Stimulated activated CD8-positive, alpha-beta memory T cell treated with anti-CD3 and anti-CD28 coated beads, Interleukin-2, amount 100 ng/mL, for 48 hours (primary cell): ENCODE data around the gene DPM3.
"Not testable (repeated sequence)": the region's sequence is repeated elsewhere in the genome, so short reads cannot be mapped to it uniquely, and the experiment has no call there.

ENCODE experiments used
- DNase-seq, 2 donors: peaks; one replicate each; pipeline ENCODE4 v3.0.0-alpha.2; 2020; ENCODE audit warnings: low read depth in 2 of 2

DPM3 gene

GRCh38 chr1:155175281-155175926, 35.1 kb upstream of the DPM3 start:
- no peak for DNase-seq

DNA sequence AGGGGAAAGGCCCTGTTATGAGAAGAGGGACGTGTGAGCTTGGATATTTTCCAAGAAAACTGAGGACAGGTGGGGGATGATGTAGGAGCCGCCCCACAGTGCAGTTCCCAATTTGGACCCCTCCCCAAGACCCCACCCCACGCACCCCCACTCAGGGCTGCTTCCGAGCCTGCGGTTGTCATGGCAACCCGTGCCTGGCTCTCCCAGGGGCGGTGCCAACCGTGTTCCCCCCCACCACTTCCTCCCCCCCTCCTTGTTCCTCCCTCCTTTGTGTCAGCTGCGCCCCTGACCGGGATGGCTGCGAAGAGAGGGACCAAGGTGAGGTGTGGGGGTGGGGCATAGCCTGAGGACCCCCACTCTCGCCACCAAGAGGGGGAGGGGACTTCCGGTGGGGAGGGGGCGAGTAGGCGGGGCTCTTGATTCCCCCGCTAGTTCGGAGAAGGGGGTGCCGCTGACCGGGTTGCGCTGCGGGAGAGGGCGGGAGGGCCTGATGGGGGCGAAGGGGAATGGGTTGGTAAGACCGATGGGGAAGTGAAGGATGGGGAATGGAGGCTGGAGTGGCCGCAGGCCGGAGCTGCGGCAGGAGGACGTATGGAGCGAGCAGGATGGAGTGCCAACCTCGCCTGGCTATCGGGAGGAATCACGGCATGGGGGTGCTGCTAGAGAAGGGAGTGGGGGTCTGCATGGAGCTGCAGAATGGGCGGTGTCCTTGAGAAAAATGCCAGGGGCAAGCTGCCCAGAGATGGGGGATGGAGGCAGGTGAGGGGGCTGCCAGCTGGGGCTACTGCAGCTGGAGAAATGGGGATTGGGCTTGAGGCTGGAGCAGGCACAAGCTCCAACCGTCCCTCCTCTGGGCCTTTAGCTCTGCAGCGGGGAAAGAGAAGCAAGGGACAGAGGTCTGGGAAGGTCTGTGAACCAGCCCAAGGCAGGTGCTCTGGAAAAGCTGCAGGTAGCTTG, 34.3 kb upstream of the DPM3 start:
- peak; percentile 37 to 41 for DNase-seq

GRCh38 chr1:155173478-155174323, 33.4 kb upstream of the DPM3 start, which contains the start of gene TRIM46:
TSS of gene TRIM46 (plus strand) at chr1:155173849. CDS start at chr1:155173967, 118 bp downstream.
- peak; percentile 59 to 67 for DNase-seq

- DNase-seq, result peak; percentile 91 to 93
These were observed 32.6 kb upstream of the DPM3 start, which contains the start of gene KRTCAP2 for GRCh38 chr1:155172732-155173477. TSS of gene KRTCAP2 (minus strand) at chr1:155173304. CDS start at chr1:155173224, 80 bp downstream.

GRCh38 chr1:155171836-155172731, 31.8 kb upstream of the DPM3 start:
- no peak for DNase-seq

- no peak for DNase-seq
These were observed 30.5 kb upstream of the DPM3 start for GRCh38 chr1:155170806-155171205.

DNA sequence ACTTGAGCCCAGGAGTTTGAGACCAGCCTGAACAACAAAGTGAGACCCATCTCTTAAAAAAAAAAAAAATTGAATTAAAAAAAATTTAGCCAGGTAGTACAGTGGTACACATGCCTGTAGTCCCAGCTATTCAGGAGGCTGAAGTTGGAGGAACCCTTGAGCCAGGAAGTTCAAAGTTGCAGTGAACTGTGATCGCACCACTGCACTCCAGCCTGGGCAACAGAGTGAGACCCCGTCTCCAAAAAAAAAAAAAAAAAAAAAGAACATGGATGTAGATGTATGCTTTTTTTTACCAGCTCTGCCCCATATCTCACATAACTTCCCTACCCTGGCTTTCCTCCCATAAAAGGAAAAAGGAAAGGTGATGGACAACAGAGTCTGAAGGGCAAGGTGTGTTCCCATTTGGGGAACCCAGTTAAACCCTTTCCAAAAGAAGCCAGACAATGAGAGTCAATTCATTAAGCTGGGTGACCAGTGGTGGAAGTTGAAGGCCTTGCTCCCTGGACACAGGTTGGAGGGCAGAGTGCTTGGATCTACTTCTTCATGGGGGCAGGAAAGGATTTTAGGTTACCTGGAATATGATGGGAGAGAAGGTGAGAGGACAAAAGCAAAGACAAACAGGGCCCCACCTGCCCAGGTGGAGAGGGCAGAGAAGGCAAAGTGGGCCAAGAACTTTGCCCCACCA, 29.9 kb upstream of the DPM3 start:
- DNase-seq, result no peak

GRCh38 chr1:155169541-155169940, 29.2 kb upstream of the DPM3 start:
- DNase-seq, result no peak

DNA sequence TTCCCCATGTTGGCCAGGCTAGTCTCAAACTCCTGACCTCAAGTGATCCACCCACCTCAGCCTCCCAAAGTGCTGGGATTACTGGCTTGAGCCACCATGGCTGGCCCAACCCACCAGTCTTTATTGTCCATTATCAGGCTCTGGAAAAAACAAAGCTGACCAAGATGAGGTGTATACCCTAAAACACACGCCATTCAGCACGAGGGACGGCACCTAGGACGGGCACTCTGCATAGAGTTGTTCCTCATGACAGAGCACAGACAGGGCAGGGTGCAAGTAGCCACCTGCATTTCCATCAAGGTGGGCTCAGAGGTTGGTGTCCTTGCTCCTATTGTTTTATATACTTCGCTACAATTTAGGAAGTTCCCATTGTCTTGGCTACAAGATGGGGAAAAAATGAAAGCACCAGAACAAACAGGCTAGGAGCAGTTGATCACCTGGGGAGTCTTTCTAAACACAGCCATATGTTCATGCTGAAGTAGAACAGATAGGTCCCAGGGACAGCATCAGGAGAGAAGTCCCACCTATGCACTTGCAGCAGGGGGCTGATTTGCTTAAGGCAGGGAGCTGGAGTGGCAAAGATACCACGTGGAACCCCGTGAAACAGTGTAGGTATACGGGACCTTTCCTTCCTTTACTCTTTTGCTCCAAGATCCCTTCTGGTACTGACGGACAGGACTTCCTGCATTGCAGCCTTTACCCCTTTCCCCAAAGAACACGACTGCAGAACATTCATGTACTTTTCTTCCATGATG, 28.3 kb upstream of the DPM3 start:
- DNase-seq, result no peak

DNA sequence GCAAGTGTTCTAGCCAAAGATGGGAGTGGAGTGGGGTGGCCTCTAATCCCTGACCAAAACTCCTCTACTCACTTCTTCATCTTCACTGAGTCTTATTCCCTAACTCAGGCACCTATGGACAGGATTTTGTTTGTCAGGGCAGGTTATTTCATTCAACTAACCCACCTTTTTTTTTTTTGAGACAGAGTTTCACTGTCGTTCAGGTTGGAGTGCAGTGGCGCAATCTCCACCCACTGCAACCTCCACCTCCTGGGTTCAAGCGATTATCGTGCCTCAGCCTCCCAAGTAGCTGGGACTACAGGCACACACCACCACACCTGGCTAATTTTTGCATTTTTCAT, 27.7 kb upstream of the DPM3 start:
- not testable (repeated sequence) for DNase-seq

DNA sequence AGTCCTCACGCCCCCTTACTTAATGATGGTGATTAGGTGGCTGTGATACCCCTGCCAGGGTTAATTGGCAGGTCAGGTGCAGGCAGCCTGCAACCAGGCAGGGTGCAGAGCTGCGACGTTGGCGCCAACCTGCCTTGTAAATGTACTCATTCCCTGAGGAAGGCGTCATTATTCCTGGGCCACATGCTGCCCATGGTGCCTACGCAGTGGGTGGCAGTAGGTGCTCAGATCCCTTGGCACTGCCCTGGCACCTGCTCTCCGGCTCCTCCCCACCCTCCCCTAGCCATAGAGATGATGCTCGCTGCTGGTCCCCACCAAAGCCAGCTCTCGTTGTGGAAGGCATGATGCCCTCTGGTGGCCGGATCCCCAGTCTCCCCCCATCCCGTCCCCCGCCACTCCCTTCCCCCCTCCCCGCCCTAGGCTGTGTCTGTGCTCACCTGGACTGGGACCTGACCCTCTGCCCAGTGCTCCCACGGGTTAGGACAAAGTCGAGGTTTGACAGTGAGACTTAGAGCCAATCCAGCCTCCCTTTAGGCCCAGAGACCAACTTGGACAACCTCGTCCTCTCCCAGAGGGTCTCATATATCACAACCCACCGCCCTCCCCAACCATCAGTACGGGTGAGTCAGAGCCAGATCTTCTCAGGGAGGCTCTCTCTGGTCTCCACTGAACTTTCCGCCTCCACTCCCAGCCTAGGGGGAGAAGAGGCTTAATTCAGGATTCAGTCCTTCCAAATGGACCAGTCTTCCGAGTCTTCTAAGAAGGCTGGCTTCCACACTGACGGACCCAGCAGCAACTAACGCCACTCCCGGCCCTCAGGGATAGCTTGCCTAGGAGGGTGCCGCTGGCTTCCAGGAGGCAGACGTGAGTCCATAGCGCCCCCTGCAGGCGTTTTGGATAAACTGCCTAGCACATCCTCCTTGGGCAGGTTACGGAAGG, 27.1 kb upstream of the DPM3 start:
- peak; percentile 79 to 83 for DNase-seq

GRCh38 chr1:155166471-155167165, 26.3 kb upstream of the DPM3 start:
- DNase-seq, result no peak

DNA sequence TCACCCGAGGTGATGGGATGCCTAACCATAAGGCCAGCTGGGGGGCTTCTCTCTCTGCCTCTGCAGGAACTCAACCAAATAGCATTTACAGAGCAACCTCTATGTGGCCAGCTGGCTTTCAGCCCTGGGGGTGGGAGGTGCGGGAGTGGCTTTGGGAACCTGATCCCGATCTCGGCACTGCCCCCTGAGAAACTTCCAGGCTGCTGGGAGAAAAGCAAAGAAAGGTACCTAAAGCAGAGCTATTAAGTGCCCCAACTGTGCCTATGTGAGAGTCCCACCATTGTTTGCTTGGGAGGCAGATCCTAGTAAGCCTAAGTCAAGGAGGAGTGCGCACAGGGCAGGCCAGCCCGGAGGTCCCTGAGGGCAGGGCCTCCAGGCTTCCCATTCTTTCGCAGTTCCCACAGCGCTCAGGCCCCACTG, 25.7 kb upstream of the DPM3 start:
- DNase-seq, result no peak

DNA sequence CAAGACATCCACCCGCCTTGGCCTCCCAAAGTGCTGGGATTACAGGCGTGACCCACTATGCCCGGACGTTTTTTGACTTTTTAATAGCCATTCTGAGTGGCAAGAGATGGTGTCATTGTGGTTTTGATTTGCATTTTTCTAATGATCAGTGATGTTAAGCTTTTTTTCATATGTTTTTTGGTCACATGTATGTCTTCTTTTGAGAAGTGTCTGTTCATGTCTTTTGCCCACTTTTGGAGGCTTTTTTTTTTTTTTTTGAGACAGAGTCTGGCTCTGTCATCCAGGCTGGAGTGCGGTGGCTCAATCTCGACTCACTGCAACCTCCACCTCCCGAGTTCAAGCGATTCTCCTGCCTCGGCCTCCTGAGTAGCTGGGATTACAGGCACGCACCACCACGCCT, 24.3 kb upstream of the DPM3 start:
- not testable (repeated sequence) for DNase-seq

DNA sequence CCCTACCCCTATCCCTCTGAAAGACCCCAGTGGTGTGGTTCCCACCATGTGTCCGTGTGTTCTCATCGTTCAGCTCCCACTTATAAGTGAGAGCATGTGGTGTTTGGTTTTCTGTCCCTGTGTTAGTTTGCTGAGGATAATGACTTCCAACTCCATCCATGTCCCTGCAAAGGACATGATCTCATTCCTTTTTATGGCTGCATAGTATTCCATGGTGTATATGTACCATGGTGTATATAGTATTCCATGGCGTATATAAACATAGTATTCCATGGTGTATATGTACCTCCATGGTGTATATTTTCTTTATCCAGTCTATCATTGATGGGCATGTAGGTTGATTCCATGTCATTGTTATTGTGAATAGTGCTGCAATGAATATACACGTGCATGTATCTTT, 23.5 kb upstream of the DPM3 start:
- DNase-seq, result not testable (repeated sequence)

GRCh38 chr1:155162631-155163030, 22.3 kb upstream of the DPM3 start:
- DNase-seq, result not testable (repeated sequence)

GRCh38 chr1:155160128-155160527, 19.8 kb upstream of the DPM3 start:
- no peak for DNase-seq
